GM23248 (cell line): ENCODE data around the gene KCNQ1OT1.

Source experiments
- EZH2 ChIP-seq: fragments of 200-600 bp; sonication (generic); IDR thresholded peaks from 2 replicates; pipeline ENCODE4 v1.6.1; 2018; ENCODE audit warnings: antibody characterized with exemption, mild to moderate bottlenecking; ENCODE audit not compliant: insufficient read depth, poor library complexity, severe bottlenecking
- EZH2phosphoT487 ChIP-seq: fragments of 200-600 bp; sonication (generic); IDR thresholded peaks from 2 replicates; pipeline ENCODE4 v1.6.1; 2018; ENCODE audit warnings: antibody characterized with exemption, moderate library complexity, mild to moderate bottlenecking, low read depth; ENCODE audit not compliant: insufficient read depth

GRCh38 chr11:2647167-2647566 lies 52.6 kb downstream of the KCNQ1OT1 start:
- TF ChIP-seq EZH2phosphoT487 (no peak), EZH2 (no peak)
